ENCODE measurements around the gene TBC1D22A. TPM values are rescaled to one million over a fixed set of nuclear protein-coding genes. Genes with fewer than 3 reads are reported as not detected.

Gene TBC1D22A
- total RNA-seq, 1 experiment from 2014 or later, result 20.9 TPM

- H4K20me1 ChIP-seq (ENCODE audit: insufficient read depth), result no peaks in the 10 kb centered on the region
- no peak overlapping the region for H3K4me2 ChIP-seq (ENCODE audit: low read length)
- POLR2A ChIA-PET, result no interaction called here
- H3K9me3 ChIP-seq (ENCODE audit: control insufficient read depth in 1 of 2, insufficient read depth in 1 of 2, low read depth in 1 of 2, low read length in 2 of 2), result no peaks in the 10 kb centered on the region
- no peaks in the 10 kb centered on the region for H3K36me3 ChIP-seq (ENCODE audit: control insufficient read depth in 1 of 2, insufficient read depth in 2 of 2, low read length in 2 of 2)
- intact Hi-C loops (cut with micrococcal nuclease), result no loop called here
- no peaks in the 10 kb centered on the region for H3K9me2 ChIP-seq (ENCODE audit: insufficient read depth)
- no peak overlapping the region for H3K9ac ChIP-seq (ENCODE audit: low read length)
- CTCF ChIA-PET, result no interaction called here
- DNase-seq (ENCODE audit: low read depth, low spot score) (no peak), ATAC-seq (no peak)
- peaks cover 5 to 6% of the 10 kb centered on the region in 2 experiments; a peak in 1 of 4 replicates for H3K4me1 ChIP-seq (ENCODE audit: control insufficient read depth in 1 of 2, insufficient read depth in 2 of 2, low read length in 2 of 2)
- H3K4me3 ChIP-seq (replicated peaks in 1 of 2; ENCODE audit: low read depth in 1 of 2, low read length in 2 of 2), result no peak overlapping the region
- no peak for TF ChIP-seq YY1 (IDR thresholded peaks at IDR 0.05; ENCODE audit: extremely low read depth, insufficient replicate concordance, low read depth, low read length)
- TF ChIP-seq JUND (IDR thresholded peaks at IDR 0.05), result no peak
- TF ChIP-seq POLR2AphosphoS5 (IDR thresholded peaks at IDR 0.05; ENCODE audit: low read depth, low read length), result no peak
- TF ChIP-seq EZH2phosphoT487 (IDR thresholded peaks at IDR 0.05; ENCODE audit: borderline replicate concordance), result no peak
- TF ChIP-seq ZFX (IDR thresholded peaks at IDR 0.05), result no peak
- no peak for TF ChIP-seq ZNF274 (IDR thresholded peaks at IDR 0.05; ENCODE audit: low read depth, low read length)
- no peak for TF ChIP-seq ATF3 (IDR thresholded peaks at IDR 0.05)
- TF ChIP-seq ELF1 (IDR thresholded peaks at IDR 0.05; ENCODE audit: borderline replicate concordance, low read depth), result no peak
- TF ChIP-seq CTCF (IDR thresholded peaks at IDR 0.05 in 2 of 3, conservative IDR thresholded peaks at IDR 0.05 in 1 of 3; ENCODE audit: borderline replicate concordance in 1 of 3, insufficient read depth in 1 of 3, low read depth in 2 of 3, low read length in 2 of 3), result no peak
- TF ChIP-seq CBX3 (IDR thresholded peaks at IDR 0.05; ENCODE audit: low read depth), result no peak
- TF ChIP-seq RAD21 (IDR thresholded peaks at IDR 0.05; ENCODE audit: low read depth), result no peak
- TF ChIP-seq SIN3A (IDR thresholded peaks at IDR 0.05; ENCODE audit: low read depth), result no peak
- TF ChIP-seq ZBTB33 (IDR thresholded peaks at IDR 0.05; ENCODE audit: extremely low read depth, insufficient replicate concordance, low read length), result no peak
- no peak for TF ChIP-seq POLR2A (IDR thresholded peaks at IDR 0.05; ENCODE audit: borderline replicate concordance, extremely low read depth, insufficient read depth, insufficient read length)
- TF ChIP-seq EGR1 (IDR thresholded peaks at IDR 0.05; ENCODE audit: low read depth), result no peak
- TF ChIP-seq TCF7L2 (IDR thresholded peaks at IDR 0.05; ENCODE audit: borderline replicate concordance, extremely low read depth, insufficient read depth, insufficient read length), result no peak
- RAD21 ChIA-PET (ENCODE audit: low non-redundant PET in 1 of 2, low total read pairs in 2 of 2, uncharacterized antibody in 2 of 2, unreplicated experiment in 2 of 2), result no interaction called here
- no peaks in the 10 kb centered on the region for H3K27me3 ChIP-seq (ENCODE audit: insufficient read depth, low read length)
- H2AFZ ChIP-seq (ENCODE audit: low read depth, low read length, poor library complexity, severe bottlenecking), result no peak overlapping the region
- no peak overlapping the region for H3K27ac ChIP-seq (ENCODE audit: low read depth, low read length)
- no TSS peak for BruUV-seq (replicated peaks)
- H3K79me2 ChIP-seq (ENCODE audit: insufficient read depth, low read length), result no peaks in the 10 kb centered on the region
Observed at GRCh38 chr22:46969491-46969890, 207.0 kb downstream of the TBC1D22A start.
